Ishikawa (cell line): ENCODE measurements around the gene CTRB2.
A peak's percentile ranks its signal among the peaks of the same experiment; 100 is the strongest.

Source experiments
- CEBPB ChIP-seq: IDR thresholded peaks from 2 replicates; pipeline ENCODE4 v1.6.1; 2012
- CREB1 ChIP-seq: IDR thresholded peaks from 2 replicates; pipeline ENCODE4 v1.6.1; 2012; ENCODE audit warnings: low read depth
- EGR1 ChIP-seq: IDR thresholded peaks from 2 replicates; pipeline ENCODE4 v1.6.1; 2012
- EP300 ChIP-seq: IDR thresholded peaks from 2 replicates; pipeline ENCODE4 v1.6.1; 2012; ENCODE audit warnings: borderline replicate concordance
- FOXM1 ChIP-seq: IDR thresholded peaks from 2 replicates; pipeline ENCODE4 v1.6.1; 2012; ENCODE audit warnings: low read depth, borderline replicate concordance
- MAX ChIP-seq: IDR thresholded peaks from 2 replicates; pipeline ENCODE4 v1.6.1; 2012
- NFIC ChIP-seq: IDR thresholded peaks from 2 replicates; pipeline ENCODE4 v1.6.1; 2012
- RAD21 ChIP-seq: IDR thresholded peaks from 2 replicates; pipeline ENCODE4 v1.6.1; 2012; ENCODE audit warnings: low read depth
- REST ChIP-seq: IDR thresholded peaks from 2 replicates; pipeline ENCODE4 v1.6.1; 2012; ENCODE audit warnings: low read depth, mild to moderate bottlenecking
- TAF1 ChIP-seq: IDR thresholded peaks from 2 replicates; pipeline ENCODE4 v1.6.1; 2012; ENCODE audit warnings: low read depth, mild to moderate bottlenecking
- TCF12 ChIP-seq: IDR thresholded peaks from 2 replicates; pipeline ENCODE4 v1.6.1; 2012; ENCODE audit warnings: low read depth
- TEAD4 ChIP-seq: IDR thresholded peaks from 2 replicates; pipeline ENCODE4 v1.6.1; 2012
- YY1 ChIP-seq: IDR thresholded peaks from 2 replicates; pipeline ENCODE4 v1.6.1; 2012; ENCODE audit warnings: low read depth
- ZBTB7A ChIP-seq: IDR thresholded peaks from 2 replicates; pipeline ENCODE4 v1.6.1; 2012; ENCODE audit warnings: low read depth
- TF ChIP-seq, protein P1 (sequence below): IDR thresholded peaks from 2 replicates; pipeline ENCODE4 v1.6.1; 2012

The CTRB2 gene

DNA sequence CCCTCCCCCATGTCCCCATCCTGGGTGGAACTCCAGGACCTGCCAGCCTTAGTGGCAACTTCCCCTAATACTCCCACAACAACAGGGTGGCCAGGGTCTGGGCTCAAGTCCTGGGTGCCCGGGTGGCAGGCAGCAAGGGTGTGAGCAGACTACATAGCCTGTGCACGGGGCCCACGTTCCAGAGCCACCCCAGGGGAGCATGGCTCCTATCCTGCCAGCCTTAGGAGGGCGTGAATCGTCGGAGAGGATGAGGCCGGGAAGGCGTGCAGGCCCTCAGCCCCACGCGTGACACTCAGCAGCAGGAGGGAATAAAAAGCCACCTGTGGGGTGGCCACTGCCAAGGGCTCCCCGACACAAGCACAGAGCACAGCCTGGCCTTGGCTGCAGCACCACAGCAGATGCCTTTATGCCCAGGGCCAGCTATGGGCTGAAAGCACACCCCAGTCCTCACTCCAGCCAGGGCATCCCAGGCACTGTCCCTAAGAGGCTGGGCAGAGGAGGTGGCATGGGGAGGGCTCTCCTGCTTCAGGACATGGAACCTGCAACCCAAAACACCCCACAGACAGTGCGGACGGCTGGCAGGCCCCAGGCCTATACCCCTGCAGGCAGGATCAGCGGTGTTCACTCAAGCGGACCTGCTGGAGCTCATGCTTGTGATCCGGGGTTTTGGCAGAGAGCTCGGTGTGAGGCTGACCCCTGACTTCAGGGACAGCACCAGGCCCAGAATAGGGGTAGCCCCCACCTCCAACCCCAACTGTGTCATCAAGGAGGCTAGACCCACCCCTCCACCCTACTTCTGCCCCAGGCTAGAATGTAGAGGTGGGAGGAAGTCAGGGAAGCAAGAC lies 41.8 kb upstream of the CTRB2 start:
- TF ChIP-seq FOXM1 (no peak), REST (no peak), TEAD4 (no peak), YY1 (no peak), EGR1 (no peak), CEBPB (no peak), EP300 (no peak), TCF12 (no peak), MAX (no peak), RAD21 (no peak), TAF1 (no peak), NFIC (no peak)
- TF ChIP-seq, protein P1, sequence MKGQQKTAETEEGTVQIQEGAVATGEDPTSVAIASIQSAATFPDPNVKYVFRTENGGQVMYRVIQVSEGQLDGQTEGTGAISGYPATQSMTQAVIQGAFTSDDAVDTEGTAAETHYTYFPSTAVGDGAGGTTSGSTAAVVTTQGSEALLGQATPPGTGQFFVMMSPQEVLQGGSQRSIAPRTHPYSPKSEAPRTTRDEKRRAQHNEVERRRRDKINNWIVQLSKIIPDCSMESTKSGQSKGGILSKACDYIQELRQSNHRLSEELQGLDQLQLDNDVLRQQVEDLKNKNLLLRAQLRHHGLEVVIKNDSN = no peak

DNA sequence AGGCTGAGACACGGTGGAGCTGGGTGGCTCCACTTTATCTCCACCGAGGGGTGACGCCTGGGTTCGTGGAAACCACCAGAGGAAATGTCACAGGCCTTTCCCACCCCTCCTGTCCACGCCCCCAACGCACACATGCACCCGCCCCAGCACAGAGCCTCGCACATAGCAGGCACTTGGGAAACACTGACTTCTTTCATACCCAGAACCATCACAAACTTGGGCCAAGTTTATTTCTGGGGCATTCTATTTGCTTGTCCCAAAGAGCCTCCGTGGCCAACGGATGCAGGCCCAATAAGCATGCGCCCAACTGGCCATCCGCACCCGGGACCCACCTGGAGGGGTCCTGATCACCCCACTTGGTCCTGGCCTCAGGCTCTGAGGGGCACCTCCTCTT lies 41.2 kb upstream of the CTRB2 start:
- TF ChIP-seq FOXM1 (no peak), CREB1 (no peak), RAD21 (no peak), EGR1 (no peak), TEAD4 (no peak)
- TF ChIP-seq, protein P1 = no peak

DNA sequence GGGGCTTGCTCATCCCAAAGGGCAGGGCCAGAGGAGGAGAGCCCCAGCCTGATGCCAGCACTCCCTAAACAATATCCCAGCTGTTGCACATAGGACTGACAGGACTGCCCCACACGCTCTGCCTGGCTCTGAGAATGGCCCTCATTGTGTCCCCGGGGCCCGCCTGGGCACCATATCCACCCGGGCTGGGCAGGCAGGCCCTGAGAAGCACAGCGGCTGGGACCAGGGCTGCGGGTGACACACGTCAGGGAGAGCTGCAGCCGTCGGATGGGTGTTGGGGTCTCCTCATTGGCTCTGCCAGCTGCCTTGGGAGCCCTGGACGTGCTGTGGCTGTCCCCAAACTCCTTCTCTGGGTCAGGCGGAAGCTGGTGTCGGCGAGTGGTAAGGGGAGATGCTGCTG lies 40.3 kb upstream of the CTRB2 start:
- TF ChIP-seq REST (no peak), RAD21 (no peak), TEAD4 (no peak), TCF12 (no peak), CREB1 (no peak), MAX (no peak), FOXM1 (no peak), CEBPB (no peak), ZBTB7A (no peak)

DNA sequence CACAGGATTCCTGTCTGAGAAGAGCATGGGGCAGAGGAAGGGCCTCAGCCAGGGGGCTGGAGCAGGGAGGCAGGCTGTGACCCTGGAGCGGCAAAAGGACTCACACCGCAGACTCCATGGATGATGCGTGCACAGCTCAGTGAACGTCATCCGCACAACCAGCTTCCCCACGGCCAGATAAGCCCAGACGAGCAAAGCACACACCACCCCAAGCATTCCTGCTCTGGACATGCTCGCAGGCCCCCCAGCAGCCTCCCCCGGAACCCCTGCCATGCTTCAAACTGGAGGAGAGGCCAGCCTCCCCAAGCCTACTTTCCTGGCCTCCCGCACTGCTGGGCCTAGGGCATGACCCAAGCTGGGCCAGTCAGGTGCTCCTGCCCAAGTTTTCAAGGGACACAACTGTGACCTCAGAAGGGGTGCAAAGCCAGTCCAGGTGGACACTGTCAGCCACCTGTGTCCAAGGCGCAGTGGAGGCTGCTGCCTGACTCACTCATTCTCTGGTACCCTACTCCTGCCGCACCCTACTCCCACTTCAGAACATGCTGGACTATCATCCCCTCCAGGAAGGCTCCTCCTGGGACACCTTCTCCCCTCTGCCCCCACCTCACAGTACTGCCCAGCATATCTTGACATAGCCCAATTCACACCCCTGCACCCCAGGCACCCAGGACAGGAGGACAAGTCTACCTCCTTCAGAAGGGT lies 39.7 kb upstream of the CTRB2 start:
- no peak for TF ChIP-seq FOXM1
- no peak for TF ChIP-seq TCF12
- no peak for TF ChIP-seq YY1
- no peak for TF ChIP-seq TAF1
- TF ChIP-seq RAD21 = no peak
- TF ChIP-seq, protein P1 = no peak
- TF ChIP-seq TEAD4 = no peak
- no peak for TF ChIP-seq ZBTB7A

GRCh38 chr16:75244844-75245758 lies 38.1 kb upstream of the CTRB2 start:
- TF ChIP-seq FOXM1 = no peak
- peak; percentile 39; the same call in 1 of the 2 replicates for TF ChIP-seq NFIC
- TF ChIP-seq ZBTB7A = peak; percentile 96
- TF ChIP-seq MAX = peak; percentile 83
- peak; percentile 48; the same call in 1 of the 2 replicates for TF ChIP-seq TEAD4
- TF ChIP-seq, protein P1 = peak; percentile 74
